NK-92 (cell line): ENCODE results near the gene RAB30.
A peak's percentile ranks its signal among the peaks of the same experiment; 100 is the strongest.

Experiments
- DNase-seq: peaks from one replicate; lab custom pipeline; 2025; ENCODE audit not compliant: unreplicated experiment; lab: John Stamatoyannopoulos, UW

The RAB30 gene, protein sequence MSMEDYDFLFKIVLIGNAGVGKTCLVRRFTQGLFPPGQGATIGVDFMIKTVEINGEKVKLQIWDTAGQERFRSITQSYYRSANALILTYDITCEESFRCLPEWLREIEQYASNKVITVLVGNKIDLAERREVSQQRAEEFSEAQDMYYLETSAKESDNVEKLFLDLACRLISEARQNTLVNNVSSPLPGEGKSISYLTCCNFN

DNA sequence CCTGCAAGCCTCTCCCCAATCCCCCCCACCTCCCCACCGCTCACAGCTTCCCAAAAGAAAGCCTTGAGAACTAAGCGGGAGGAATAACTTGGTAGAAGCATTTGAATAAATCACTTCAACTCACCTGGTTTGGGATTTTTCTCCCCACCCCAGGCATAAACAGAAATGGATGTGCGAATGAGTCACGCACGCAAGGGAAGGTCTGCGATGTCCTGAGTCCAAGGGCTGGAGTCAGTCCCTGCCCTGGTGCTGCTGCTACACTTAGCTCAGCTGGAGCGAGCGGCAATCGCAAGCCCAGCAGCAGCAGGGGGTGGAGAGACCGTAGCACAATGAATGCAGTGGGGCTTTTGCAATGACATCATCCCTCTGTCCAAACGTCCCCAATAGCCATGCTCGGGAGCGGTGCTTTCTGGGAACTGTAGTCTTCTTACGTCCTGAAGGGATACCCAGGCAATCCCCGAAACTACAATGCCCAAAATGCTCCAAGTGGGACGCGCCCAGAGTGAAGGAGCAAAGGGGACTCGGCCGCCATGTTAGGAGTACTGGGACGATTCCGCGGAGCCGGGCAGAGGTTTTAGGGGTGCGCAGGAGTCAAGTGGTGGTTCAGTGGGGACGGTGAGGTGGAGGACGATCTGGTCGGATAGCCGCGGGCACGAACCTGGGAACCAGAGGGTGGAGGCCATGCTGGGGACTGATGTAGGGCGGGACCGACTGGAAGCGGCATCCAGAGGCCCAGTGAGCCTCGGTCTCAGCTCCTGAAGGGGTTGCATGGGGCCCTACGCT is at the start of gene RAB30:
RAB30 (minus strand) TSS at position 331 of the 783 bp plus-strand sequence. CDS start 74,581 bp downstream, outside the sequence.
- DNase-seq, result peak; percentile 75

DNA sequence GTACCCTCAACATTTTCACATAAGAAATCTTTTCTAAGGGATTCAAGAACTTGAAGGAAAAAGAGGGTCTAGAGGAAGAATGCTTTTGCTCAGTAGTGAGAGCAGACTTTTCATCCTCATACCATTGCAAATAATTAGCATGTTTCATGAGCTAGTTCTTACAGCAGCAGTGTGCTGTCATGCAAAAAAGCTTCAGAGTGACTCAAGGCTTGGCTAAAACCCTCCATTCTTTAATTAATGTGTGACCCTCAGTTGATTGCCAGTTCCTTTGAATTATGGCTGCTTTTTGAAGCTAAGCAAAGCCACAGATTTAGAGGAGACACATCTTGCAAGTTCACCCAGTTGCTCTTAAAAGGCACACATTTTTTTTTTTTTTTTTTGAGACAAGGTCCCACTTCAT is 48.6 kb upstream of the RAB30 start:
- no peak for DNase-seq

DNA sequence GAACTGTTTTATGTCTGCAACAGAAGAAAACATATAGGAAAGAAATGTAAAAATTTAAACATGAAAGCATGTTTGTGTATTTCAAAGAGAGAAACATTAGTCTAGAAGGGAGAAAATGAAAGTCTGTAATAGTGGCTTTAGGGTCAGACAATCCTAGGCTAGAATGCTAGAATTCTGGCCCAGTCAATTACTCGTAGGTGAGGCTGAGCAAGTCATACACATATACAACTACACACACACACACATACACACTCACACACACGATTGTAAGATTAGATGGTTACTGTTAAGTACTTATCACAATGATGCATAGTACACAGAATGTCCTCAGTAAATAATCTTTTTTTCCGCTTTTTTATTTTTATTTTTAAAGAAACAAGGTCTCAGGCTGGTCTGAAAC is 47.5 kb upstream of the RAB30 start:
- no peak for DNase-seq

- DNase-seq, result no peak
Measured at GRCh38 chr11:83118814-83119213, 47.1 kb upstream of the RAB30 start.

GRCh38 chr11:83116015-83116641 is 44.4 kb upstream of the RAB30 start:
- no peak for DNase-seq

DNA sequence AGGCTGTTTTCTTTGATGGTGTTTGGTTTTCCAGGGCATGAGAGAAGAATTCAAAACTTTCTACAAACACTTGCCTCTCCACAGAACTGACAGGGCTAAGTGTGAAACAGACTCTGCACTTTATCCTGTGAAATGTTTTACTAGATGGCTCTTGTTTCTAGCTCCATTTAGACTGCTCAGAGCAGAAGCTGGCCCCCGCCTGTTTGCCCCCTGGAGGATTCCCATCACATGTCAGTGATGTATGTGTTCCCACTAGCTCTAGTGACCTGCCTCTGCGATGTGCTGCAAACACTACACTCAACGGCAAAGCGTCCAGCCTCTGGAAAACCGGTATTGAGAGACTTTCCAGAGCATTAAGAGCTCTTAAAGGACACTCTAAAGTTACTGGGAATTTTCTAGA is 43.9 kb upstream of the RAB30 start:
- DNase-seq, result no peak

DNA sequence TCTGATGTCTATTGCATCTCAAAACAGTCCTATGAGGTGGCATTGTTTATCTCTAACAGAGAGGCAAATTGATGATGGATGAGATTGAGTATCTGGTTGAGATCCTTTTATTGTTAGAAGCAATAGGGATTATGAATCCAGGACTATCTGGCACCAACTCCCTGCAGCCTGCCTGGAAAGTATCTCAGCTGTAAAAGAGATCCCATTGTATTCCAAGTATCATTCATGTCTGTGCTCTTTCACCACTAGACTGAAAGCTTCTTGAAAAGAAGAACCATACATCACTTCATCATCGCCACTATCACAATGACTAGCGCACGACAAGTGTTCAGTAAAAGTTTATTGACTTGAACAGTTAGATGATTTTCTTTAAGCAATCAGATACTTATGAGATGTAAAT is 43.3 kb upstream of the RAB30 start:
- DNase-seq, result no peak

GRCh38 chr11:83112886-83113285 is 41.2 kb upstream of the RAB30 start:
- no peak for DNase-seq

GRCh38 chr11:83105168-83105567 is 33.5 kb upstream of the RAB30 start:
- no peak for DNase-seq

DNA sequence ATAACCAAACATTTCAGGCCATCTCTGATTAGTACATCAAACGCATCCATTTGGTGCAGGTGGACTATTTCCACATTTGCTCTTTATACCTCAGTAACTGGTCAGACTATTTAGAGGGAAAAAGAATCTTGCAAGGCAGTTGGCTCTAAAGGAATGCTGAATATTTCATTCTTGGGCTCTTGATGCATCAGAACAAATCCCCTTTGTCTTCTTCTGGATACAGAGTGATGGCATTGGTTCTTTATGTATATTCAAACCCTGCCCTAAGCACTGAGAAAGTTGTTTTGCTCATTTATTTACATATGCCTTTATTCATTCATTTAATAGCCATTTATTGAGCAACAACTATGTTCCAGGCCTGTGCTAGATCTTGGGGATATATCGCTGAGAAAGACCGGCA is 31.1 kb upstream of the RAB30 start:
- no peak for DNase-seq

DNA sequence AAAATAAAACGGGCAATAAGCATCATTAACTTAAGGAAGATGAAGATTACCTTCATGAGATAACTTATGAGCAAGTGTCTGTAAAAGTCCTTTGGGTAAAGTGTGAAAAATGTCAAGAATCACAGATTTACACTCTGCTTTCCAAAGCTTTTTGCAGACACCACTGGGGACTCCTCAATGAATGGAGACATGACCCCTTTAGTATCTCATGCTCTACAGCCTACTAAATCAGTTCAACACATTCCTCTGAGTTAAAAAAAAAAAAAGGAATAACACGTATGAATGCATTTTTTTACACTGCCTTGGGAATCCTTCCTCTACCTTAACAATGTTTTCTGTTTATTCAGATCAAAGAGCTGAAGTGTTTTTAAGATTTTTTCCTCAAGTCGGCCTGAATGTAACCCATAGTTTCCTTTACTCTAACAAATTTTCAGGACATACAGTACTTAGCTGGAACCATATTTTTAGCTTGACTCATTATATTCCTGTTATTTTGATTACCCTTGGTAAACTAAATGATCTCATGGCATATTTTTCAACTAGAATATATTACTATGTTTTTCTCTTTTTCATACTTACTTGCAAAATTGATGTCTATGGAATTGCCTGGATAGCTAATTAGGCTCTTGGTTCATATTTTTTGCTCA is 25.9 kb upstream of the RAB30 start:
- no peak for DNase-seq

GRCh38 chr11:83093634-83094033 is 21.9 kb upstream of the RAB30 start:
- no peak for DNase-seq

- DNase-seq, result no peak
Measured at GRCh38 chr11:83092488-83093384, 21.0 kb upstream of the RAB30 start.

DNA sequence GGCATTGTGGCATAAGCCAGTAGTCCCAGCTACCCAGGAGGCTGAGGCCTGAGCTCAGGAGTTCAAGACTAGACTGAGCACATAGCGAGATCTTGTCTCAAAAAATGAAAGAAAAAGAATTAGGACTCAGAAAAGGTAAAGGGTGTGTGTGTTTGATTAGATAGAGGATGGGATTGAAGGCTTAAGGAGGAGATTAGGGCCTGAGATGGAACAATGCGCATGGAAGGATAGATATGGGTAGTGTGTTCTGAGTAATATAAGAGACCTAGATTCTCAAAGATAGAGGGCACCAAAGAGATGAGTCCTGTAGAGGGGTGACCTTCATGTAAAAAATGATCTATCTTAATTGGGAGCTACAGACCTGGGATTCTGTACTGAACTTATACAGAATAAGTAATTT is 17.3 kb upstream of the RAB30 start:
- DNase-seq, result no peak

DNA sequence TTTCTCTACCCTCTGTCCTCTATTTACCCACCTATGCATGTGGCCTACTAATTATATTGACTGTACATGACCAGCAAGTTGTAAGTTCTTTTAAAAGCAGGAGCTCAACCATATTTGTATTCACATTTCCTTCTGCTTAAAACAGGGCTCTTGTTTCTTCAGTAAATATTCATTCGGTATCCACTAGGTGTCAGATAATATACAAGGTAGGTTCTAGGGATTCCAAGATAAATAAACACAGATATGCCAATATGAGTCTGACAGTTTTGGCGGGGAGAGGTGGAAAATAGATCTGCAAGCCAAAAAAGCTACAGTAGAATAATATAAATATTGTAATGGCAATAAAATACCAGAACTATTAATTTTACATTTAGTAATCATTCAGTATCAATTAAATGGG is 15.3 kb upstream of the RAB30 start:
- no peak for DNase-seq

DNA sequence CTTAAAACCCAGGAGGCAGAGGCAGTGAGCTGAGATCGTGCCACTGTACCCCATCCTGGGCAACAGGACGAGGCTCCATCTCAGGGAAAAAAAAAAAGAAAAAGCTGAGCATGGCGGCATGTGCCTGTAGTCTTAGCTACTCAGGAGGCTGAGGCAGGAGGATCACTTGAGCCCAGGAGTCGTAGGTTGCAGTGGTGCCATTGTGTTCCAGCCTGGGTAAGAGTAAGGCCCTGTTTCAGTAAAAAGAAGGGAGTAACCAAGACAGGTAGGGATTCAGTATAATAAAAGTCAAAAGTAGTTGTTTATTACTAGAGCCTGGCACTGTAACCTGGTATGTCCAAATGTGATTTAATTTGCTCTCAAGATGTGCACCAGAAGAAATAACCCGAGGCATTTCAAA is 8.1 kb upstream of the RAB30 start:
- no peak for DNase-seq

DNA sequence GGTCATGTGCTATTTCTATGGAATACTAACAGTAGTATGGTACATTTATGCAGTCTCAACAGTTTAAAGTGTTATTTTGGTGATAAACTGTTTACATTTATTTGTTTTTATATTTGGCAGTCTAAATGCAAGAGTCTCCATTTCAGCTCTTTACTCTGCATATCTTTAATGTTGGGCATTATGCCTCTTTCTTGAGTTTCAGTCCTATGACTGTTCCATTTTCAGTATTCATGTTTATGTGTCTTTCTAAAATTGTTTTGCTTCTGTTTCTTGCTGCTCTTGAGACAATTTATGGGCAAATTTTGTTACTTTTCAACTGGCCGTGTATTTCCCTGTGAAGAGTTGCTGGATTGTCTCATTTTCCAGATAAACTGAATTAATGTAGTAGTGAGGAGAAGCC is 6.6 kb upstream of the RAB30 start:
- no peak for DNase-seq

DNA sequence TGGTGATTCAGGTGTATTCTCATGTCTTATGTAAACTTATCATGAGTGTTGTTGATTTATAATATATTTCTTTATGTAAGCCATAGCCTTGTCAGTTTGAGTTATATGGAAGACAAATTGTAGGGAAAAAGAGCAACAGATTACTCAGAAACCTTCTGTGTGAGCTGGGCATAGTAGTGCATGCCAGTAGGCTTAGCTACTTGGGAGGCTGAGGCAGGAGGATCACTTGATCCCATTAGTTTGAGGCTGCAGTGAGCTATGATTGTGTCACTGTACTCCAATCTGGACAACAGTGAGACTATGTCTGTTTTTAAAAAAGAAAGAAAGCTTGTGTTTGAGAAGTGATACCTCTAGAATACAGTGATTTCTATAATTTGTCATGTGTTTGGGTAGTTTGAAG is 2.2 kb upstream of the RAB30 start:
- no peak for DNase-seq

- no peak for DNase-seq
Measured at GRCh38 chr11:83073258-83073657, 1.6 kb upstream of the RAB30 start.

DNA sequence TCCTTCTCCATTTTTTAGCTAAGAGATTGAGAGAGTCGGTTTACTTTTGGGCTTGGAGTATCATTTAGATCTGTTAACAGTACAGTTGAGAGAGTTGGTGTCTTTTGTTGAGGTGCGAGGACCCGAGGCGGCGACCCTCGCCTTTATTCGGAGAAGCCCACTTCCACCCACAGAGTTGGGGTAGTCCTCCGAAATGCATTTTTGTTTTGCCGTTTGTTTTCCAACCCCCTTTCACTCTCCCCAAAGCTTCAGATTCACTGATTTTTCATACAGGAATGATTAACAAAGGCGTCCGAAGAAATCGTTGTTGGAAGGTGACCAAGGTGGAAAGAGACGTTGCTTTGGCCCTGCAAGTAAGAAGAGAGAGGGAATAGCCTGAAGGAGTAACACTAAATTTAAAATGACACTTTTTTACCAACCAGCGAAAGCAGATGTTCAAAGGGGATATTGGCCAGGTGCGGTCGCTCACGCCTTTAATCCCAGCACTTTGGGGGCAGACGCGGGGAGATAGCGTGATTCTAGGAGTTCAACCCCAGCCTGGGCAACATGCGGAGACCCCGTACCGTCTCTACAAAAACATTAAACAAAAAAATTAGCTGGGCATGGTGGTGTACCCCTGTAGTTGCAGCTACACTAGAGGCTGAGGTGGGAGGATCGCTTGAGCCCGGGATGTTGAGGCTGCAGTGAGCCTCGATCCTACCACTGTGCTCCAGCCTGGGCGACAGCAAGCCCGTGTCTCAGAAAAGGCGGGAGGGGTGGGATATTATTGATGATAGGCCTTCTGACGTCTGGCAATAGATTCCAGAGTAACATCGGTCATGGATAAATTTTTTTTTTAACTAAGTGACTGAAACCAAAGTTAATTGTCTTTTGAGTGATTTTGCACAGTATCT is 899 bp upstream of the RAB30 start:
- DNase-seq, result no peak
